Right hindlimb (tissue), 1 donor: Measurements from ENCODE around the gene IL23R.
"Not testable (repeated sequence)": the region's sequence is repeated elsewhere in the genome, so short reads cannot be mapped to it uniquely, and the experiment has no call there.

Experiments
- DNase-seq: peaks from one replicate; pipeline ENCODE4 v3.0.0-alpha.2; 2018

The IL23R gene, protein sequence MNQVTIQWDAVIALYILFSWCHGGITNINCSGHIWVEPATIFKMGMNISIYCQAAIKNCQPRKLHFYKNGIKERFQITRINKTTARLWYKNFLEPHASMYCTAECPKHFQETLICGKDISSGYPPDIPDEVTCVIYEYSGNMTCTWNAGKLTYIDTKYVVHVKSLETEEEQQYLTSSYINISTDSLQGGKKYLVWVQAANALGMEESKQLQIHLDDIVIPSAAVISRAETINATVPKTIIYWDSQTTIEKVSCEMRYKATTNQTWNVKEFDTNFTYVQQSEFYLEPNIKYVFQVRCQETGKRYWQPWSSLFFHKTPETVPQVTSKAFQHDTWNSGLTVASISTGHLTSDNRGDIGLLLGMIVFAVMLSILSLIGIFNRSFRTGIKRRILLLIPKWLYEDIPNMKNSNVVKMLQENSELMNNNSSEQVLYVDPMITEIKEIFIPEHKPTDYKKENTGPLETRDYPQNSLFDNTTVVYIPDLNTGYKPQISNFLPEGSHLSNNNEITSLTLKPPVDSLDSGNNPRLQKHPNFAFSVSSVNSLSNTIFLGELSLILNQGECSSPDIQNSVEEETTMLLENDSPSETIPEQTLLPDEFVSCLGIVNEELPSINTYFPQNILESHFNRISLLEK

DNA sequence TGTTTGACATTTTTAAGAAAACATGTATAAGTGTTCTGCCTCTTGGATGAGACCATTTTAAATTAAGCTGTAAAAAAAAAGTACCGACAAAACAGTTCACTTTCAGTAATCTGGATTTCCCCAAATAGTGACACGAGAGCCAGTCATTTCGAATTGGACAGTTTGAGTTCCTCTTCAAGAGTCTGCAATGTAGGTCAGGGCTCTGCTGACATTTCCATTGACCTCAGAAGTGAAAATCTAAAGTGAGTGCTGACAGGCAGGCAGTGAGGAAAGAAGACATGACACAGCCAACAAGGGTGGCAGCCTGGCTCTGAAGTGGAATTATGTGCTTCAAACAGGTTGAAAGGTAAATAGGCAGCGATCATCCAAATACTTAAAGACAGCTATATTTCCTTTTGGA is at the start of gene IL23R:
Gene IL23R, plus strand, starts transcription at position 259 of the 400 bp plus-strand sequence. CDS start 1,667 bp downstream, outside the sequence.
- DNase-seq: no peak

DNA sequence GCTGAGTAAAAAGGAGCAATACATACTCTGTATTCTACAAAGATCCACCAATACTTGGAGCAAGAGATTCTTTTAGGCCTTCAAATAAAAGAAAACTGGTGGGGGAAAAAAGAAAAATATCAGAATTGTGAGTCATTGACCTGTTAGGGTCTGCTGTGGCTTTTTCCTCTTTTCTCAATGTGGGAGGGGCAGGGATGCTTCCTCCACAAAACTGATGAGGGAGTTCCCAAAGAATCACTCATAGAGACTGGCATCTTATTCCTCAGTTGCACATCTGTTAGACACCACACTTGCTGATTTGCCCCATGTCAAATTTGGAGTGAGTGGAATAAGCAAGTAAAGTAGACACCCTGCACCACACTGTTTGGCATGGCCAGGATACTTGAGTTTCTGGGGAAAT is 48.1 kb upstream of the IL23R start:
- no peak for DNase-seq

DNA sequence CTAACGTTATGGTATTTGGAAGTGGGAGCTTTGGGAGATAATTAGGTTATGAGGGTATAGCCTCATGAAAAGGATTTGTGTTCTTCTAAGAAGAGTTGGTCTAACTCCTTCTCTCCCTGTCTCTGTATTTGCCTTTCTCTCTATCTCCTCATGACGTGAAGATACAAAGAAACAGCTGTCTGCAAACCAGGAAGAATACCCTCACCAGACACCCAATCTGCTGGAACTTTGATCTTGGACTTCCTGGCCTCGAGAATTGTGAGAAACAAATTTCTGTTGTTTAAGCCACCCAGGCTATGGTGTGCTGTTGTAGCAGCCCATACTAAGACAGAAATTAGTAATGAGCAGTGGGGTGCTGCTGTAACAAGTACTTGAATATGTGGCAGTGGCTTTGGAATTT is 47.6 kb upstream of the IL23R start:
- no peak for DNase-seq

DNA sequence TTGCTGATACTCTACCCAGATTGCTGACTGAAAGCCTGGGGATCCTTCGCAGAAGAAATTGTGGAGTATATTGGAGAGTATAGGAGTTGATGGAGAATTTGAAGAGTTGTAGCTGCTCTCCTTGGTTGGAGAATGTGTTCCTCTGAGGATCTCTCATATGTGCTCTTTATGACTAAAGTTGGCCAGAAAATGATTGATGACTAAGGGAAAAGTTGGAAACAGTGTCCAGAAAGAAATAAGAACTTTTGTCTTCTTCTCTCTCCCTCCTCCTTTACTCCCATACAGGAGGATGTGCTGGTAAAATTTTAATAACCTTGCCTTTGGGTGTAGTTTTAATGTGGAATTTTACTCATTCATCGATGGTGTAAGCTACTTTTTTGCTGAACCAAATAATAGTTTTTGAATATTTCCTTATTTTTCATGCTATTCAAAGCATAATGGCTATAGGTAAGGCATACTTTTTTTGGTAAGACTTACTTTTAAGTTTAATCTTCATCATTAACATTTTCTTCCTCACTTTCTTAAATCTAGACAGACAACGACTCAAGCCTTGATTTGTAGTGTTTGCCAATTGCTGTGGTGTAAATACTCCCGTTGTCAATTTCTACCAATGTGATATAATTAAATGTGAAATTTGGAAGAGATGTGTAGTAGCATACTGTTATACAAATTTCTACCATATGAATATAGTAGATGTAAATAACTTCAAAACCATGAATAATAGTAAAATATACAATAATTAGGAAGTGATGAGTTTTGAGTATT is 45.2 kb upstream of the IL23R start:
- DNase-seq: no peak

DNA sequence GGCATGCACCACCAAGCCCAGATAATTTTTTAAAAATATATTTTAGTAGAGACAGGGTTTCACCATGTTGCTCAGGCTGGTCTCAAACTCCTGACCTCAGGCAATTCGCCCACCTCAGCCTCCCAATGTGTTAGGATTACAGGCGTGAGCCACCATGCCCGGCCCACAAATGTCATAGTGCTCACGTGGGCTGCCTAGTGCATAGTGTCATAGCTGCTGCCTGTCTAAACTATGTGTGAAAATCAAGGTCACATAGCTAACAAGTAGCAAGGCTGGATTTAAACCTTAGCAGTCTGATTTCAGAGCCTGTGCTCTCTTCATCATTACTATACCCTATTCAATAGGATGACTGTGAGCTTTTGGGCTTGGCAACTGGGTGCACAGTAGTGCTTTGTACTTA is 41.8 kb upstream of the IL23R start:
- DNase-seq: no peak

DNA sequence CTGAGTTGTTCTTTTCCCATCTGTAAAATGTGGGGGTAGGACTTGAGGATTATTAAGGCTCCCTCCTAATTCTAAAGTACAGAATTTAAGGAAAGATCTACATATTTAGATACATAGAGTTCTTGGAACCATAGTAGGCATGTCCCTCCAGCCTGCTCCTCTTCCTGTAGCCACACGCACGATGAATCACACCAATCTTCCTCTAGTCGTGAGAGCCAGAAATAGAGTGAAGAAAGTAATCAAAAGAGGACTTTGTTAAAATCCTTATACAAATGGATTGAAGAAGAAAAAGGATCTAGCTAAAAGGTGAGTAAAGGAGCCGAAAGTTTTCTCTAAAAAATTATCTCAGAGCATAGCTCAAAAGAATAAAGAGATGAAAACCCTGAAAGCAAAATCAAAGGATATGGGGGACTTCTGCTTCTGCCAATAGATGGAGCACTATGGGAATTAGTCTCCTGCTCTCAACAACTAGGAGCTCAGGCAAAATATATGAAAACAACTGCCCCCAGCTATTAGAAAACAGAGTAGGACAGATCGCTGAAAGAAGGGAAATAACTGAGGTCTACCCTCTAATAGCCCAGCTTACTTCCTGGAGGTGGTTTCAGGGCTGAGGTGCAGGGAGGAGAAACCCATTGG is 40.0 kb upstream of the IL23R start:
- no peak for DNase-seq

DNA sequence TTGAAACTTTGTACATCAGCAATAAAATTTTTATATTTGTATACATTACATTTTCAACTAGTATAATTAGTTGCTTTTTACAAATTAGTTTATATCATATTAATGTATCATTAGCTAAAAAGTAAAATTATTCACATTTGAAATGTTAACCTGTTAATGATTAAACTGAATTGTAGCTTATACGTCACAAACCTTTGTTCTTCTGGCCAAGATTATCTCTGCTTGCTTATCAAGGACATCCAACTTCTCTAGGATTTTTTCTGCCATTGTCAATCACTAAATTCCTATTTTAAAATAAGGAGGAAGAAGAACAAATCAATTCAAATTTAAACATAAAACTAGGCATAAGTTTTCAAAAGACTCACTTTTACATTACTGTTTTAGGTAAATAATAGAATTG is 39.3 kb upstream of the IL23R start:
- no peak for DNase-seq

DNA sequence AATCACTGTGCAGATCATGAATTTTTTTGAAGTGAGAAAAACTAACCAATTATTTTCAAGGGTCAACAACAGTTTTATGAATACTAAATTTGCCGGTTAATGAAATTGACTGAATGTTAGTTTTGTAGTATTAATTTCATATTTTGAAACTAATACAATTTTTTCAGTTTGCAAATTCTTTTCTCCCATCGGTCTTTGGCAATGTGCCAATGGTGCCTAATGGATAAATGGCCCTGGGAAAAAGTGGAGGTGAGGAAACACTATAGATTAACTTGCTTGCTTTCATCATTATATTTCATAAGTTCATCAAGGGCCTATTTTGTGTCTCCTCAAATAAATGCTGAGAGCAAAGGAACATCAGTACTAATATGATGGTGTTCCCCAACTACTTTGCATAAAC is 35.6 kb upstream of the IL23R start:
- no peak for DNase-seq

DNA sequence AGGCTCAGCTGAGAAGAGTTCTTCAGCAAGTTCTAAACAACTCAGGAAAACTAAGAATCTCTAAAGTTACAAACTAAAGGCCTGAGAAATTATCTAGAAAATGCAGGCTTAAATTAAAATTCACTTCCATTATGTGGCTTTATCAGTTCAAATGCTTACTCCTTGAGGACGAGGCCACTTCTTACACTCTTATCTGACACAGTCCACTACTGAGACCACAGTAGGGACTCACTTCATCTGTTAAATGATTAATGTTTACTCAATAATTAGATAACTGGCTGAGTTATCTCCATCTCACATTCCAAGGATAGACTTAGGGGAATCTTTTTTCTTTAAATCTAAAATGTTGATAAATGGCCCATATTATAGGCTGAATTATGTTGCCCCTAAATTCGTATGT is 33.1 kb upstream of the IL23R start:
- no peak for DNase-seq

DNA sequence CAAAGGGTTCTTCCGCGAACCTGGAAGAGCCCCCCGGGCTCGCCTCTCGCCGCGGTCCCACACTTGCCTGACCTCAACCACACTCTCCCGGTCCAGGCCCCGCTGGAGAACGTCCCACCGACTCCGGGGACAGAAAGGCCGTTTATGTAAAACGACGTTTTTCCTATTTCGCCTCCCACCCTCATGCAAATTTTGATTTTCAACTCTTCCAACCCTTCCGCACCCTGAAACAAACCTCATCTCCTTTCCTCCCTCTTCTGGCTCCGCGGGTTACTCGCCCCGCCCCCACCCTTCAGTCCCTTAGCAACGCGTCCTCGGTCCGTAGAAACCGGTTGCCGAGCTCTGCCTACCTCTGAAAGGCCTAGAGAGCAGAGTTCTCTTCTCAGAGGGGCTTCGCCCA is 31.6 kb upstream of the IL23R start, which contains the start of gene C1orf141:
Gene C1orf141, minus strand, starts transcription at position 276 of the 400 bp plus-strand sequence. CDS start 7,730 bp downstream, outside the sequence.
- peak; percentile 60 for DNase-seq

DNA sequence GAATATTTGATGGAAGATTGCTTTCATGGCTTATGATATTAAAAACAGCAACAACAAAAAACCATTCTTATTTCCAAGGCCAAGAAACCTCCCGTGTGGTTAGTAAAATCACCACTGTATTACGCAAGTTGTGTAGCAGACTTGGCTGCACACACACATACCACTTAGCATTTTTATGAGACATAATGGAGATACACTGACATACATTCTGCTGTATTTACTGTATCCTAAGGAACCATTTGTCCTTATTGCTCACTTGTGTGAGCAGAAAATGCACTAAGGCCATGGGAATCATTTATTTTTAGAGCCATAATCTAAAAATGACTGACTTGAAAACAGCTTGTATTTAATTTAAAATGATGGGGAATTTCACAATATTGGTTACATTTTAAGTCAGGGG is 30.9 kb upstream of the IL23R start:
- DNase-seq: no peak

DNA sequence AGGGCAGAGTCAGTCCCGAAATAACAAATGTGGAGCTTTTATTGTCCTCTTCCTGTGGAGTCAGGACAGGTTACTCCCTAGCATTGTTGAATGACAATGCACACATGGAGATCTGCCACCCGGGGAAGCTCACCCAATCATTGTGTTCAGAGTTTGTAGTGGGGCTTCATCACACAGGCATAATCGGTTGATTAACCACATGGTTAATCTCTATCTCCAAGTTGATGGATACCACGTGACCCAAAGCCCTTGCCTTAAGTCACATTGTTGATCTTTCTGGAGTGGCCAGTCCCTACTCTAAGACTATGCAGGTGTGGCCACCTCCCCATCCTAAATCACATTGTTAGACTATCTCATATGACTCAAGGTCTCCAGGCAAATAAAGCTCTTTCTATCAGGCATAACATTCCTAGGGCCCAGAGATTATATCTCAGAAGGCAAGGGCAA is 28.9 kb upstream of the IL23R start:
- no peak for DNase-seq

DNA sequence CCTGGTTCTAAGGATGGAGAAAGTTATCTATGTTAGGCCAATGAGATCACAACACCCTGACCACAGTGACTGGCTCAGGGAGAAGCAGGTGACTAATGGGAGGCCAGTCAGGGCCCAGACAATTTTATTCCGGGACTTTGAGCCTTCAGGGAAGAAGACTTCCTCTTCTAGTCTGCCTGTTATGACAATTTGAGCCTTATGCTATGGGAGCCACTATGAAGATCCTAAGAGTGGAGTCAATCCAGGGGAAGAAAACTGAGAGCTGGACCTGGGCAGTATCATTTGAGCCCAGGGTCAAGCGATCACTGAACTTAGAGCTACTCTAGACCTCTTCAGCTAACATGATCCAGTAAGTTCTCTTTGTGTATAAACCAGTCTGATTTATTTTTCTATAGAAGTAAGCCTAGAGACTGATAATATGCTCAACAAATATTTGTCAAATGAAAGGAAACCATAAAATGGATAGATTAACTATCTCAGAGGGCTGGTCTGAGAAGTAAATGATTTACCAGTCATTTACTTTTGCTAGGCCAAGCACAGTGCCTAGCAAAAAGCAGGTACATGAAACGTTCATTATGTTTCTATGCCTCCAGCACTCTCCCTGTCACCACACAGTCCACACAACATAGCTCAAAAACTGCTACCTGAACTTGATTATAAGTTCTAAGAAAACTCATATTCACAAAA is 27.3 kb upstream of the IL23R start:
- no peak for DNase-seq

DNA sequence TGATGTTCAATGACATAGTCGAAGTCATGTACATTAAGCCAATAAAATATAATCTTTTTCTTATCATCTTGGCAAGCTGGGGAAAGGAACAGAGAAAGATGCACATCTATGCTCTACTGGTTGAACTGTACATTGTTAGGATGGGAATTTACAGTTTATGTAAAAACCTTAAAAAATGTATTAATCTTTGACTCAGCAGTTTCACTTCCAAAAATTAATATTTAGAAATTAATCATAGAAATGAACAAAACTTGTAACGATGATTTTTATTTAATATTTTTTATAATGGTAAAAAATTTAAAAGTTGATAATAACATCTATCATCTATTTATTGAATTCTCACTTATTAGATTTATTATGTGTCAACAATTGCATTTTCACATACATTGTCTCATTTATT is 25.8 kb upstream of the IL23R start:
- no peak for DNase-seq

DNA sequence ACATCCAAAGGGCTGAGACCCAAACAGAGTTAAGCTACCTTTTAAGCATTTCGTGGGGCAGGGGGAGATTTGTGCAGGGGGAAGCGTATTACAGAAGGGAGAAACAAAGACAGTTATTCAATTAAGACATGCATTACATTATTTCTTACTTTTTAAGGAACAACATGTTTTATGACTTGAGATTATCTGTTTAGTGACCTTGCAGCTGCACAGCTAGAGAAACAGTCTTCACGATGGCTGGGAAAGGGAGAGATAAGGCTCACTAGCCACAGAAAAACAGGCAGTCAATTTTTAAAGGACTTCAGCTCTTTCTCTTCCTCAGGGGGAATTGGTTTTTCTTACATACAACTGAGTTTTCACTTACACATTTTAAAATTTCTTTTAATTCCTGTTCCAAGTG is 24.4 kb upstream of the IL23R start:
- not testable (repeated sequence) for DNase-seq

DNA sequence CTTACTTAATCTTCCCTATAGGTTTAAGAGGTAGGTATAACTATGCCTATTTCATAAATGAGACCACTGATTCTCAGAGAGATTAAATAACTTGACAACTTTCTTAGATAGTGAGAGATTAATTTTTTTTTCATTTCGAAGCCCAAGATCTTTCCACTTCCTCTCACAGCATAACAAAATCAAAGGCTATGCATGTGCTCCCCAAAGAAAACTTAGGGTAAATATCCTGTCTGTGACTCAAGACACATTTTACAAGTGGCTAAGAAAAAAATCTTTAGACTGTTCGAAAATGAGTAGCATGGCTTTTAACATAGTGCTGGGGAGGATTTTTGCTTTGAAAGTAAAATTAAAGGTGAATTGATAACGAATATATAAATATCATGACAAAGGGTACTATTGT is 23.3 kb upstream of the IL23R start:
- DNase-seq: no peak

DNA sequence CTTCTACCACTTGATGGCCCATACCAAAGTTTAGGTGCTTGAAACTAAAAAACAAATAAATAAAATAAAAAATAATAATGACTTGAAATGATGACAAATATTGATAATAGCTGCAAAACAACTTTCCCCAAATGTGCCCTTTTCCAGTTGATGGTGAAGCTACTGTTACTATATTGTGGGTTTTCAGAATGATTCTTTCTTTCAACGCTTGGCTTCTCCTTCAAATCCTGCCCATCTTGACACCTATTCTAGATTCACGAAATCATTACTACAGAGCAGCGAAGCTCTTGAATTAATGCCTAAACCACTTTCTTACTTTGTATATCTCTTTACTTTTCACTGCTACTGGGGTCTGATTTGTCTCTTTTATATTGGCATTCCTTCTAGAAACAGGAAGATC is 22.3 kb upstream of the IL23R start:
- no peak for DNase-seq

DNA sequence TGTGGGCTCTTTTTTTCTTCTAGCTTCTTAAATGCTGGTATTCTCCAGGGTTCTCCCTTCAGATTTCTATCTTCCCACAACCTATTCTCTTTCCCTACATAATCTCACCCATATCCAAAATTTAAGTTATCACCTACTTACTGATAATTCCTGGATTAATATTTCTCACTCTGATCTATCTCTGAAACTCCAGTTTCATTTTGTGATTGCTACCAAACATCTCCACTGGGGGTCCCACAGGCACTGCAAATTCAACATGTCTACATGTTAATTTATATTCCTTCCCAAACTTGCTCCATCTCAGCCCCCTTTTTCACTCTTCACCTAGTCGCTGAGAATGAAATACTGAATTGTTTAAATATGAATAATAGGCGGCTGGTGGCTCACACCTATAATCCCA is 21.6 kb upstream of the IL23R start:
- DNase-seq: no peak

DNA sequence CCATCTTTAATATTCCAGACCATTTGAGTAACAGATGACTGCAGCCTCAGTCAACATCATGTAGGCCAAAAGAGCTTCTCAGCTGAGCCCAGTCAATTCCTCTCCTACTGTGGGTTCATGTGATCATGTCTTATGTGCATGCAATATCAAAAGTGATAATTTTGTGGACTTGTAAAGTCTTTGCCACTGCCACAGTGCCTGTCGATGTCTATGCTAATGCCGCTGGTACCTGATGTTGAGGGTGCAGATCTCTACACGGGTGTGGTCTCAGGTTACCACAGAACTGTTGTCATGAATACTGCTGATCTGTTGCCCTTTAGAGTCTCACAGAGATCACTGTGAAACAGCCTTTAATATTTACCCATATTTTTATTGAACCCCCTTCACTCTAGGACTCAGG is 20.2 kb upstream of the IL23R start:
- no peak for DNase-seq

DNA sequence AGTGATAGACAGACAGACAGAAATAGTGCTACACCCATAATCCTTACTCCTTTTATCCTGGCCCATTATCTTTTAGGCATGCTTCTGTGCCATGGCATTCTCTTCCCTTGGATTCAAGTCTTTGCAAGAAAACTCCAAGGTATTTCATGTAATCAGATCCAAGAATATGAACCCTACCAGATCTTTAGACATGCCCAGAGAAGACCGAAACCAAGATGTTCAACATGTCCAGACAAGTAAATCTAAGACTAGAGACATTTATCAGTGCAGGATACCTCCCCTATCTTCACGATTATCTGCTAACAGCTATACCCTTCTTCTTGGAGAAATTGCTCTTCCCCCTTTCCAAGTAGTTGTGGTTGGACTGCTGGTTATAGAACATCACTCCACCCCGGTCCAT is 19.7 kb upstream of the IL23R start:
- DNase-seq: no peak

DNA sequence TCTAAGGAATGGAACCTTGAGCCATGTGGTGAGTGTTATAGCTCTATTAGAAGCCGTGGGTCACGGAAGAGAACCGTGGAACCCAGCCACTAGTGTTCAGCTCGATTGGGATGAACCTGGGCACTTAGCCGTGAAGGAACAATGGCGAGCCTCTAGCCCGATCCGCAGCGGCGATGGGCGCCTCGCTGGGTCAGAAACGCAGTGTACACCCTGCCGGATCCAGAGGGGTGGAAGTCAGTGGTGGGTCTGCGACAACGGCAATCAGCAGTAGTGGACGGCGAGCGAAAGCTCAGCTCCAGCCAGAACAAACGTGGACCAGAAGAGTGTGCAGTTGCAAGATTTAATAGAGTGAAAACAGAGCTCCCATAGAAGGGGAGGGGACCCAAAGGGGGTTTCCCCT is 18.3 kb upstream of the IL23R start:
- not testable (repeated sequence) for DNase-seq

DNA sequence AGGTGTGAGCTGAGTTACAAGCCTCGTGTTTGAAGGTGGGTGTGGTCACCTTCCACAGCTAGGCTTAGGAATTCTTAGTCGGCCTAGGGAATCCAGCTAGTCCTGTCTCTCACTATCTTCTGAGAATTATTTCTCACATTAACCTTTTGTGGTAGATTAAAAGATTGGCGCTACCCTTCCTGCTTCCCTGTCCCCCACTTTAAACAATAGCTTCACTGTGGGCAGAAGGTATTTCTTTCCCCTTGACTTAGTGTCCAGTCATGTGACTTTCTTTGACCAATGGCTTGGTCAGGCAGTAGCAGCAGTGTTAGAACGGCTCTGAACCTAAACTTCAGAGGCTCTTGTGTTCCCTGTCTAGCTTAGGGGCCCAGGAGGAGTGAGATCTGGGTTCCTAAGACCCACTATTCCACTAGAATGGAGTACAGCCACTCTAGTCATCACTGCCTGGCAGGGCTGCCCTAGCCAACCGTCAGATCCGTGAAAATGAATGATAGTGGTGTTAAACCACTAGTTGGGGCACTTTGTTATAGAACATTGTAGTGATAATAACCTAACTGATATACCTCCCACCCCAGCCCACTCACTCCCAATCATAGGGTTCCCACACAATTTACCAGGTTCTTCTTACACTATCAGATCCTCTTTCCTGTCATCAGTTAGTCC is 17.6 kb upstream of the IL23R start:
- no peak for DNase-seq
